ENCODE data around the gene RPH3AL. TPM values are rescaled to one million over a fixed set of nuclear protein-coding genes. Genes with fewer than 3 reads are reported as not detected.

Gene RPH3AL
- total RNA-seq, 1 donor from 2014 or later: 16.9 TPM

DNA sequence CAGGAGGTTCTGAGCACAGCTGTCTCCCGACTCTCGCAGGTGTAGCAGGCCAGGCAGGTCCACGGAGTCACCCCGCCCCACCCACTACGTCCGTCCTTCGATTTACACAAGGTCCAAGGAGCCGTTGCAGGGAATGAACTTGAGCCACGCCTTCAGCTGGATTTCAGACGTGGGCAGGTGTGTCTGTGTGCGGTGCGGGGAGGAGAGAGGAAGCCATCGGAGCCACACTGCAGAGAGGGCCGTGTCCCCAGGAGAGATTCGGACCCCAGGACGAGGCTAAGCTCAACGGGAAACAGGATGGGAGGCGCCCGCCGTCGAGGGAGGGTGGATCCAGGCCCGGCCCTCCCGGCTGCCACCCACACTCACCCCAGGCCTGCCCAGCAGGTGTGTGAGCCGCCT lies 50.3 kb downstream of the RPH3AL start:
- no peaks in the 10 kb centered on the region for H3K36me3 Mint-ChIP-seq
- no peak for DNase-seq (ENCODE audit: low spot score in 2 of 2, unreplicated experiment in 2 of 2)
- no peaks in the 10 kb centered on the region for H3K27me3 Mint-ChIP-seq (ENCODE audit: low read depth)
- no peaks in the 10 kb centered on the region for H3K9me3 Mint-ChIP-seq
- peaks cover 16% of the 10 kb centered on the region for H3K4me1 Mint-ChIP-seq
- TF ChIP-seq, protein P1, sequence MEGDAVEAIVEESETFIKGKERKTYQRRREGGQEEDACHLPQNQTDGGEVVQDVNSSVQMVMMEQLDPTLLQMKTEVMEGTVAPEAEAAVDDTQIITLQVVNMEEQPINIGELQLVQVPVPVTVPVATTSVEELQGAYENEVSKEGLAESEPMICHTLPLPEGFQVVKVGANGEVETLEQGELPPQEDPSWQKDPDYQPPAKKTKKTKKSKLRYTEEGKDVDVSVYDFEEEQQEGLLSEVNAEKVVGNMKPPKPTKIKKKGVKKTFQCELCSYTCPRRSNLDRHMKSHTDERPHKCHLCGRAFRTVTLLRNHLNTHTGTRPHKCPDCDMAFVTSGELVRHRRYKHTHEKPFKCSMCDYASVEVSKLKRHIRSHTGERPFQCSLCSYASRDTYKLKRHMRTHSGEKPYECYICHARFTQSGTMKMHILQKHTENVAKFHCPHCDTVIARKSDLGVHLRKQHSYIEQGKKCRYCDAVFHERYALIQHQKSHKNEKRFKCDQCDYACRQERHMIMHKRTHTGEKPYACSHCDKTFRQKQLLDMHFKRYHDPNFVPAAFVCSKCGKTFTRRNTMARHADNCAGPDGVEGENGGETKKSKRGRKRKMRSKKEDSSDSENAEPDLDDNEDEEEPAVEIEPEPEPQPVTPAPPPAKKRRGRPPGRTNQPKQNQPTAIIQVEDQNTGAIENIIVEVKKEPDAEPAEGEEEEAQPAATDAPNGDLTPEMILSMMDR (IDR thresholded peaks at IDR 0.05; ENCODE audit: unreplicated experiment): no peak
- H3K27ac Mint-ChIP-seq: peak overlapping the region; percentile 25
- H3K4me3 Mint-ChIP-seq: no peak overlapping the region

DNA sequence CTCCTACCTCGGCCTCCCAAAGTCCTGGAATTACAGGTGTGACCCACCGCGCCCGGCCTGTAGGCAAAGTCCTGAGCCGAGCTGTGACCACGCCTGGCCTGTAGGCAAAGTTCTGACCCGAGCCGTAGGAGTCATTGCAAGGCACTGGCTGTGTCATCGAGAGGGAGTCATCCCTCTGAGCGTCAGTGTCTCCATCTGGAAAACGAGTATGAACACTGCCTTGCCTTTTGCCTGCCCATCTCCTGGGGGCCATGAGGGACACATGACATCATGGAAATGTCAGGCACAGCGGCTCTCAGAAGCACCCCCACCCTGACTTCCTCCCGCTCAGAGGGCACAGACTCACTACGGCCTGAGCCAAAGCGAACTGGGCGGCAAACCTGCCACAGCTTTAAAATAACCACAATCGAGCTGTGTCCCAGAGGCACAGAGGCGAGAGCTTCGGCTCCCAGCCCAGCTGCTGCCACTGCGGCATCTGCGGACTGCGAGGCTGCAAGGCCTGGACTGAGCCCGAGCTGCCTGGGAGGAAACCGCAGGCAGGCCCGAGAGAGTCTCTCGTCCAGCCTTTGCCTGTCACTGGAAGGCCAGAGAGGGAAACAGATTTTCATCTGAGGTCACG lies 50.8 kb downstream of the RPH3AL start:
- Mint-ChIP-seq H3K4me3 (no peak overlapping the region), H3K9me3 (no peaks in the 10 kb centered on the region), H3K36me3 (no peaks in the 10 kb centered on the region), H3K27me3 (ENCODE audit: low read depth) (no peaks in the 10 kb centered on the region), H3K27ac (peak overlapping the region; percentile 30), H3K4me1 (peaks cover 16% of the 10 kb centered on the region)
- DNase-seq (ENCODE audit: low spot score in 2 of 2, unreplicated experiment in 2 of 2): no peak
- TF ChIP-seq, protein P1 (IDR thresholded peaks at IDR 0.05; ENCODE audit: unreplicated experiment): no peak

DNA sequence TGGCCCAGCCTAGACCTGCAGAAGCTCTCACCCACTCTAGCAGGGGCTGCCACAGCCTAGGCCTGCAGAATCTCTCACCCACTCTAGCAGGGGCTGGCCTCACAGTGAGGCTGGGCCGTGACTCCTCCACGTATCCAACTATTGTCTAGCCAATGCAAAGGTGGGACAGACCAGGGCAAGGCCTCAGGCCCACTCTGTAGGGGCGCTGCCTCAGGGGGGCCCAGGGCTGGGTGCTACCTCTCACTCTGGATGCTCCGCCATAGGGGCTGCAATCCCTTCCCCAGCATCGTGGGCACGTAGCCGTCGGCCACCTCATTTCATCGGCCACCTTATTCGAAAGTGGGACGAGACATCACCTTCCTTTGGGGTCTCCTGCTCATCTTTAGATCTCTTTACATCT lies 51.7 kb downstream of the RPH3AL start:
- no peak overlapping the region for H3K4me3 Mint-ChIP-seq

DNA sequence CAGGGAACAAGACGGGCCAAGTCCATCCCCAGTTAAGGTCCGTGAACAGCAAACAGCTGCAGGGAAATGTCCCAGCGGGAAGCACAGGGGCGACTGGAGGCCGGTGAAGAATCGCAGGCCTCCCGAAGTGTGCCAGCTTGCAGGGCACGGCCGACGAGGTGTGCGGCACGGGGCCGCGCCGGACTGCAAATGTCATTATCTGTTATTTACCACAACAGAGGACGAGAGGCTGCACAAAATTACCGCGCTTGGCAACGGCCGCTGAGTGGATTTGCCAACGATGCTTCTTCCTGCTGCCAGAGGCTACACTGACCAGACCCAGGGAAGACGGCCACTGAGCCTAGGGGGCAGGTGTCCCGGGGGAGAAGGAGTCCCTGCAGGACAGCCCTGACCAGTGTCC lies 53.1 kb downstream of the RPH3AL start:
- H3K36me3 Mint-ChIP-seq: no peaks in the 10 kb centered on the region

More for the DNA sequence above, 51.7 kb downstream of the RPH3AL start:
- no peaks in the 10 kb centered on the region for H3K36me3 Mint-ChIP-seq
- no peak overlapping the region for H3K27ac Mint-ChIP-seq
- H3K9me3 Mint-ChIP-seq: no peaks in the 10 kb centered on the region
- no peaks in the 10 kb centered on the region for H3K27me3 Mint-ChIP-seq (ENCODE audit: low read depth)
- H3K4me1 Mint-ChIP-seq: peaks cover 16% of the 10 kb centered on the region
- DNase-seq (ENCODE audit: low spot score in 2 of 2, unreplicated experiment in 2 of 2): no peak
- TF ChIP-seq, protein P1 (IDR thresholded peaks at IDR 0.05; ENCODE audit: unreplicated experiment): no peak

DNA sequence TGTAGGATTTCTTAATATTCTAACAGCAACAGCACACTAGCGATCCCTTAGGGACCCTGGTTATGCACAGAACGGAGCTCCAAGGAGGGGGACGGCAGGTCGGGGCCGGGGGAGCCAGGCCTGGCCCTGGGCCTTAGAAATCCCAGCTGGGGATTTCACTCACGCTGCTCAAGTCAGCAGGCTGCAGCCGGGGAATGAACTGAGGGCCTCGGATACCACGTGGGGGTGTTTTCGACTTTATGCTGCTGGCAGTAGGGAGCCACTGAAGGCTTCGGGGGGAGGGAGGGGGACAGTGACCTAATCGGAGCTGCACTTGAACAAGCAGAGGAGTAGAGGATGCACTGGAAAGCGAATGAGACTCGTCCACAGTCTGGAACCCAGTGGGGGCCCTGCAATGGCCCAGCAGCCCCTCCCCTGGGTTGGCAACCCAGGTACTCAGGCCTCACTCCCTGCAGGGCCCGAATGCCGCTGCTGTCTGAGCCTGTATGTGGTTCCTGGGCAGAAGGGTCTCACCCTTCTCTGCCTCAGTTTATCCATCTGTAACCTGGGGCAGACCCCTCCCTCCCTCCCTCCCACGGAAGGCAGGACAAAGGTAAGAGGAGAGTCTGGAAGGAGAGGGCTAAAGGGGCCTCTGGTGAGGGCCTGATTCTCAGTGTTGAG lies 53.7 kb downstream of the RPH3AL start:
- Mint-ChIP-seq H3K4me1 (peaks cover 6% of the 10 kb centered on the region), H3K4me3 (no peak overlapping the region), H3K9me3 (no peaks in the 10 kb centered on the region), H3K27me3 (ENCODE audit: low read depth) (peaks cover 2% of the 10 kb centered on the region), H3K36me3 (no peaks in the 10 kb centered on the region), H3K27ac (peak overlapping the region; percentile 37)
- DNase-seq (ENCODE audit: low spot score in 2 of 2, unreplicated experiment in 2 of 2): no peak
- TF ChIP-seq, protein P1 (IDR thresholded peaks at IDR 0.05; ENCODE audit: unreplicated experiment): no peak

More for the DNA sequence above, 53.1 kb downstream of the RPH3AL start:
- TF ChIP-seq, protein P1 (IDR thresholded peaks at IDR 0.05; ENCODE audit: unreplicated experiment): no peak
- DNase-seq (ENCODE audit: low spot score in 2 of 2, unreplicated experiment in 2 of 2): no peak
- no peak overlapping the region for H3K4me3 Mint-ChIP-seq
- H3K27ac Mint-ChIP-seq: no peak overlapping the region
- H3K9me3 Mint-ChIP-seq: no peaks in the 10 kb centered on the region
- H3K4me1 Mint-ChIP-seq: peaks cover 12% of the 10 kb centered on the region
- H3K27me3 Mint-ChIP-seq (ENCODE audit: low read depth): no peaks in the 10 kb centered on the region

All from mesothelial cell of epicardium (in vitro differentiated cells).